IPS-11a (cell line): ENCODE measurements around the gene CKMT2.
A peak's percentile ranks its signal among the peaks of the same experiment; 100 is the strongest.

Source experiments
- H3K4me3 ChIP-seq: one replicate; pipeline ENCODE4 v1.5.1; 2013; ENCODE audit warnings: low read depth, low read length, control low read depth

Gene CKMT2

GRCh38 chr5:81233080-81233634, at the start of gene CKMT2:
TSS of gene CKMT2 (plus strand) at chr5:81233322. CDS start at chr5:81251133, 17,811 bp downstream.
- H3K4me3 ChIP-seq, result peak within 1 kb of the TSS; percentile 50

GRCh38 chr5:81183811-81184748, 49.0 kb upstream of the CKMT2 start:
- no peak overlapping the region for H3K4me3 ChIP-seq

GRCh38 chr5:81184749-81185110, 48.4 kb upstream of the CKMT2 start:
- no peak overlapping the region for H3K4me3 ChIP-seq

- H3K4me3 ChIP-seq, result no peak overlapping the region
These were observed 45.2 kb upstream of the CKMT2 start for GRCh38 chr5:81187885-81188284.

- H3K4me3 ChIP-seq, result no peak overlapping the region
These were observed 44.2 kb upstream of the CKMT2 start for GRCh38 chr5:81188962-81189361.

GRCh38 chr5:81189875-81190498, 43.1 kb upstream of the CKMT2 start:
- no peak overlapping the region for H3K4me3 ChIP-seq

- no peak overlapping the region for H3K4me3 ChIP-seq
These were observed 41.3 kb upstream of the CKMT2 start for GRCh38 chr5:81191726-81192372.

GRCh38 chr5:81192373-81192750, 40.8 kb upstream of the CKMT2 start:
- no peak overlapping the region for H3K4me3 ChIP-seq

- no peak overlapping the region for H3K4me3 ChIP-seq
These were observed 38.3 kb upstream of the CKMT2 start for GRCh38 chr5:81194633-81195334.

GRCh38 chr5:81195335-81195929, 37.7 kb upstream of the CKMT2 start:
- H3K4me3 ChIP-seq, result no peak overlapping the region

- no peak overlapping the region for H3K4me3 ChIP-seq
These were observed 30.5 kb upstream of the CKMT2 start for GRCh38 chr5:81202655-81203054.

GRCh38 chr5:81203729-81204128, 29.4 kb upstream of the CKMT2 start:
- H3K4me3 ChIP-seq, result no peak overlapping the region

GRCh38 chr5:81204205-81204604, 28.9 kb upstream of the CKMT2 start:
- H3K4me3 ChIP-seq, result no peak overlapping the region

- no peak overlapping the region for H3K4me3 ChIP-seq
These were observed 28.1 kb upstream of the CKMT2 start for GRCh38 chr5:81205058-81205457.

- no peak overlapping the region for H3K4me3 ChIP-seq
These were observed 26.1 kb upstream of the CKMT2 start for GRCh38 chr5:81207009-81207408.

- no peak overlapping the region for H3K4me3 ChIP-seq
These were observed 24.2 kb upstream of the CKMT2 start for GRCh38 chr5:81208904-81209303.

- no peak overlapping the region for H3K4me3 ChIP-seq
These were observed 23.7 kb upstream of the CKMT2 start for GRCh38 chr5:81209386-81209785.

- no peak overlapping the region for H3K4me3 ChIP-seq
These were observed 23.1 kb upstream of the CKMT2 start for GRCh38 chr5:81209869-81210493.

GRCh38 chr5:81212211-81212751, 20.8 kb upstream of the CKMT2 start:
- H3K4me3 ChIP-seq, result no peak overlapping the region

GRCh38 chr5:81213070-81213469, 20.1 kb upstream of the CKMT2 start:
- no peak overlapping the region for H3K4me3 ChIP-seq
